ENCODE measurements around the gene MT1X.

DNA sequence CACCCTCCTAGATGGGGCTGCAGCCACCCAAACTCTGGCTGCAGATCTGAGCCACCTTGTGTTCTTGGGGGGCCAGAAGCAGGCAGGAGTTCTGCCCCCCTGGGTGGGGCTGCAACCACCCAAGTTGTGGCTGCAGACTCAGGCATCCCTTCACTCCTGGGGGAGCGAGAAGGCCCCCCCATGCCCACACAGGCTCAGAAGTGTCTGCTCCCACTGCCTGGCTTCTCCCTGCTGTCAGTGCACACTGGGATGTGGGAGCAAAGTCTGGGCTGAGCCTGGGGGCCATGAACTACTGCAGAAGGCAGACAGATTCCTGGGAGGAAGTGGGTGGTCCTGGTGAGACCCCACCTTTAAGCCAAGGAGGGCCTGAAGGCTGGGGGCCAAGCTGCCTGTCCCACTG is 13.0 kb downstream of the MT1X start:
- TF ChIP-seq, protein P1, sequence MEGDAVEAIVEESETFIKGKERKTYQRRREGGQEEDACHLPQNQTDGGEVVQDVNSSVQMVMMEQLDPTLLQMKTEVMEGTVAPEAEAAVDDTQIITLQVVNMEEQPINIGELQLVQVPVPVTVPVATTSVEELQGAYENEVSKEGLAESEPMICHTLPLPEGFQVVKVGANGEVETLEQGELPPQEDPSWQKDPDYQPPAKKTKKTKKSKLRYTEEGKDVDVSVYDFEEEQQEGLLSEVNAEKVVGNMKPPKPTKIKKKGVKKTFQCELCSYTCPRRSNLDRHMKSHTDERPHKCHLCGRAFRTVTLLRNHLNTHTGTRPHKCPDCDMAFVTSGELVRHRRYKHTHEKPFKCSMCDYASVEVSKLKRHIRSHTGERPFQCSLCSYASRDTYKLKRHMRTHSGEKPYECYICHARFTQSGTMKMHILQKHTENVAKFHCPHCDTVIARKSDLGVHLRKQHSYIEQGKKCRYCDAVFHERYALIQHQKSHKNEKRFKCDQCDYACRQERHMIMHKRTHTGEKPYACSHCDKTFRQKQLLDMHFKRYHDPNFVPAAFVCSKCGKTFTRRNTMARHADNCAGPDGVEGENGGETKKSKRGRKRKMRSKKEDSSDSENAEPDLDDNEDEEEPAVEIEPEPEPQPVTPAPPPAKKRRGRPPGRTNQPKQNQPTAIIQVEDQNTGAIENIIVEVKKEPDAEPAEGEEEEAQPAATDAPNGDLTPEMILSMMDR (conservative IDR thresholded peaks at IDR 0.05; ENCODE audit: low read length) = no peak
- no peak for TF ChIP-seq EZH2phosphoT487 (IDR thresholded peaks at IDR 0.05; ENCODE audit: borderline replicate concordance, low read depth, low read length)

All from OCI-LY7 (cell line).